GM21825 (cell line): ENCODE data around the gene UGT1A6.

Source experiments
- ATAC-seq: cut with Tn5 transposase; IDR thresholded peaks from one replicate; pipeline ENCODE4 v1.9.1; 2021; ENCODE audit warnings: mild to moderate bottlenecking, moderate library complexity; ENCODE audit not compliant: unreplicated experiment

Gene UGT1A6

DNA sequence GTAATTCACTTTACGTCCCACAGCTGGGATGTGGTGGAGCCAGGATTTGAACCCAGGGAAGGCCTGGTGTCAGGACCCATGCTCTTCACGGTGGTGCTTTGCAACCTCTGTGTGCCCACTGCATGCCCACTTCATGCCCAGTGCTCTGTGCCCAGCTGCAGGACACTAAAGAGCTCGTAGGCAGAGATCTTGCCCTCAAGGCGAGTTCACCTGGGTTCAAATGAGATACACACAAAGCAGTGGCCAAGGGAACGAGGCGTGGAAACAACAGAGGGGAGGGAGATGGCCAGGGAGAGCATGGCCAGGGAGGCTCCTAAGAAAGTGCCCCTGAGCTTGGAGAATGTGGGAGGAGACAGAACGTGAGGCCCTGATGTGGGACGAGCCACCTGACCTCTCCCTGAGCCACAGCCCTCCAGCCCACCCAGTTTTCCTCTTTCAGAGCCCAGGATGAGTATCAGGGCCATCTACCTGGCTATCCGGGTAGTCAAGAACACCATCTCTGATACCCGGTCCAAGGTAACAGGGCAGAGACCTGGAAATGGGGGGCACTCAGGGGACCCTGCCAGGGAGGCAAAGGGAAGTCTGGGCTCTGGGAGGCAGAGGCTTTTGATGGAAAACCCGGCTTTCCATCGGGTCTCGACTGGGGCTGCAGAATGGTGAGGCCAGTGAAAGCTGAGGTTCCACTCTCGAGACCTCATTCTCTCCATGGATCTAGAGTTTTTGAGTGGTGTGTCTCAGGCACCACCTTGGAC is 105.8 kb downstream of the UGT1A6 start:
- no peak for ATAC-seq

DNA sequence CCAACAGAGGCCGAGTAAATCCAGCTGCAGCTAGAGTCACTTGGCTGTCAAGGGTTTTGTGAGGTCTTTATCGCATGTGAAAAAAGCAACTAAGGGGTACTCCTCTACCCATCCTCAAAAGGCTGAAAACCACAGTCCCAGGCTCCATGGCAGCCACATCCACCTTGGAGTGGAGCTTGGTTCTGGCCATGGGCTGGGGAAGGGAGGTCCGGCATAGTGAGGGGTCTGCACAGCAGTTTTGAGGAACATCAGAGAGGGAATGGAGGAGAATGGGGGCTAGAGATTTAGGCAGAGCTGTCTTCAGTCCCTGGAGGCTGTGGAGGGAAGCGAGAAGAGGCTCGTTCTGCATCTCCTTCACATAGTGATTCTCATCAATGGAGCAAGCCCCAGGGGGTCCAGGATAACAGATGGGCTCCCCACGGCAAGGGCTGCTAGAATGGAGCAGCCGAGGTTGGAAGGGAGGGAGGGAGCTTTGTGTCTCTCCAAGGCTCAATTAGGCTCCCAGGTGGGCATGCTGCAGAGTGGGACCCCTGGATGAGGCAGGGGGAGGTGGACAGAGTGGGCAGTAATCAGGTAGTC is 106.5 kb downstream of the UGT1A6 start:
- ATAC-seq, result no peak

DNA sequence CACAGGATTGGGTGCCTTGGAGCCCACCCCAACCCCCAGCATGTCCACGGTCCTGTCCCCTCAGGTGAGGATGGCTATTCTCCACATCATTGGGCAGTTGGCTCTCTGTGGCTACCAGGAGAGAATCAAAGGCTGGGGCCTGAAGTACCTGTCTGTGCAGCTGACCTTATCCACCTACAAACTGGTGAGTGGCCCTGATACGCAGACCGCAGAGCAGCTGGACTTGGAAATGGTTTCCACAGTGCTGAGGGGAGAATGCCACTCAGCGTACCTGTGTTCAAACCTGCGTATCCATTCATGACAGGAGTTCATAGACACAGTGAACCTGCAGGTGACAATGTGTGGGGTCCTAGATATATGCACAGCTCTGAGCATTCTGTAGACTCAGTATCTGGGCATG is 107.0 kb downstream of the UGT1A6 start:
- ATAC-seq, result no peak

GRCh38 chr2:233800208-233800607 is 107.5 kb downstream of the UGT1A6 start:
- no peak for ATAC-seq

GRCh38 chr2:233801357-233802131 is 108.9 kb downstream of the UGT1A6 start:
- ATAC-seq, result no peak

DNA sequence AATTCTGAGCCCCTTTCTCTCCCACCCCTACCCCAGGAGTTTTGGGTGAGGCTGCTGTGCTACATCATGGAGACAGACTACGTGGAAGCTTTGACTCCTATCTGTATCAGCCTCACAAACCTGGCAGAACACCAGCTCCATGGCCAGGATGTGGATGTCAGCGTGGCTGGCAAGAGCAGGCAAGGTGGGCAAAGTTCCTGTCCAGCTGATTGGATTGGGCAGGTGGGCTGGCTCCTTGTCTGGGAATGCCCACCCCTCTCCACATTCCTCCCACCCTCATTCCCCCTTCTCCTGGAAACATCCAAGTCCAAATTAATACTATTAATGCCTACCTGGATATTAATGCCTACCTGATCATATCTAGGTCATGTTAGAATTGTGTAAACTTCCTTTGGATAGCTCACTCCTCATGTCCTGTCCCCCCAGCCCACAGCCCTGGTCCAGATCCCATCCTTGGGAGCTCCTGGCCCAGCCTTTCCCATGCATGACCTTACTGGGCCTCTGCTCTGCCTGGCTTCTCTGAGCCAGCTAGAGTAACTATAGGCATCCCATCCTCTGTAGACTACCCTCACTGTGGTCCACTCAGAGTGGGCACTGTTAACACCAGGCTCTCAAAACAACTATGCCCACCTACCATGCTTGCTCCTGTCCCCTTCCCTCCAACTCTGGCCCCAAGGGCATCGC is 109.6 kb downstream of the UGT1A6 start:
- ATAC-seq, result no peak

GRCh38 chr2:233803292-233803911 is 110.7 kb downstream of the UGT1A6 start:
- no peak for ATAC-seq

DNA sequence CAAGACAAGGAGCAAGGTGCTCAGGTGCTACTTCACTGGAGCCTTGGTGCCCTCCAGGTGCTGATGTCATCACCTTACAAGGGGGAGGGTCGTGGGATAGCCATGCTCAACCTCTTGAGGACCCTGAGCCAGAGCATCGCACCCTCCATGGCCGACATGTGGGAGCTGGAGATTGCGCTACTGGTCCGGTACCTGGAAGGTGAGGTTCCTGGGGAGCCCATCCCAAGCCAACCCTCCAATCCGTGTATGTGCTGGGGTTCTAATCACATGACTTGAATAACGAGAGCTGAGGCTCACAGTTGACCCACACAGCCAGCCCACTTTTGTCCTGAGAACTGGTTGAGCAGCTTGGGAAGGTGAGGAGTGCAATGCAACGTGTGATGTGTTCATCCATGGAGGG is 111.3 kb downstream of the UGT1A6 start:
- ATAC-seq, result no peak

- no peak for ATAC-seq
Measured at GRCh38 chr2:233807215-233807865, 114.7 kb downstream of the UGT1A6 start.

DNA sequence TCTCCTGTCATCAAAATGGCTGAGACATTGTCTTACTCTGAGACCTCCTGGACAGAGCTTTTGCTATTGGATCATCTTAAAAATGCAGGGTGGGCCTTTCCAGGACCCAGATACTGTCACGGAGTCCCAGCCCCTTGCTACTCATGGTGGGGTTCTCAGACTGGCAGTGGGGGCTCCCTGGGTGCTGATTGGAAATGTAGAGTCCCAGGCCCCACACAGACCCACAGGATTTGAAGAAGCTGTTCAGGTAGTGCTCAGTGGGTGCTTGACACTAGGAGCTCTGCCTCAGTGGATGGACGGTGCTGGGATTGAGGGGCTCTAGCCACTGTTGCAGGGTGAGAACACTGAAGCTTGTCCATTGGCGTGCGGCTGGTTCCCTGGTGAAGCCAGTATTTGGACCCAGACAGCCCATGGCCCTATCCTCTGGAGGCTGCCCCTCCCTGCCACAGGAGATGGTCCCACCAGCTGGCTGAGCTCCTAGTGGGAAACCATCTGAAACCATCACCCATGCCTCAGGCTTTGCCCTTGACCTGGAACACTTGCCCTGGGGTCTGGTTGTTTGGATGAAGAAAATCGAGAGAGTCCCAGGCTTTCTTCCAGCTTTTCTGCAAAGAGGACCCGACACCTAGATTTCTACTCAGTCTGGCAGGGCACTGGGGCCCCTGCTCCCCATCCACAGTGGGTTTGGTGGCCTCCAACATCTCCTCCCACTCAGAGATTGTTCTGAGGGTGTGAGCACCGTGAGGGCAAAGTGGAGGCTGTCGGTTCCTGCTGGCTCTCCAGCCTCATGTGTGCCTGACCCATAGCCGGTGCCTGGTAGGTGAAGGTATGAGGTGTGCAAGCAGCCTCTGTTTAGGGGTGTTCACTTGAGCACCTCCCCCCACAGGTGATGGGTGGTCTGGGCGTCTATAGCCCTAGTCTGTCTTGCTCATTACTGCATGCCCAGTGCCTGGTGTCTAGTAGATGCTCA is 115.6 kb downstream of the UGT1A6 start:
- no peak for ATAC-seq

DNA sequence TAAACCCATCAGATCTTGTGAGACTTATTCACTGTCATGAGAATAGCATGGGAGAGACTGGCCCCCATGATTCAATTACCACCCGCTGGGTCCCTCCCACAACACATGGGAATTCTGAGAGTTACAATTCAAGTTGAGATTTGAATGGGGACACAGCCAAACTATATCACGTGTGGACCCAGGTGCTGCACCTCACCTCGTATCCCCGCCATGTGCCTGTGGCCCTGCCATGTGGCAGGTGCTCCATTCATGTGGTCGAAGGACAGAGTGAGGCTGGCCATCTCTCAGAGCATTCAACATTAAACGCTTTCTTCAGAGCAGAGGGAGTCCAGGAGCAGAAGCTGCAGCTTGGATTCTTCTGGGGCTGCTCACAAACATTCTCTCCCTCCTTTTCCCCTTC is 117.7 kb downstream of the UGT1A6 start:
- no peak for ATAC-seq

GRCh38 chr2:233811087-233811486 is 118.4 kb downstream of the UGT1A6 start:
- ATAC-seq, result no peak

DNA sequence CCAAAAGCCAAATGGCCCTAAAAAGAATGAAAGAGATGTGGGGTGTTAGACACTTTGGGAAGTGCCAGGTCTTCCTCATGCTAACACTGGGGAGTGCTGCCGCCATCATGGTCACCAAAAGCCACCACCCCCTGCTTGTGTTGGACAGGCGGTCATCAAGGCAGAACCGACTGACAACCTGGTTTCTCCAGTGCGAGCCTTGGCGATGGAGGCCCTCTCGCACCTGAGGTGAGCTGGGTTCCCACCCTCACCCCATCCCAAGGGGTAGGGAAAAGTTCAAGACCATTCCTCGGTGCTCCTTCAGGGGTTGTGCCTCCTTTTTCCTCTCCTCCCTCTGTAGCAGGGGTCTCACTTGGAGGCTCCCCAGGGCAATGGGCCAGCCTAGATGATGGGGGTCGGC is 119.0 kb downstream of the UGT1A6 start:
- no peak for ATAC-seq

DNA sequence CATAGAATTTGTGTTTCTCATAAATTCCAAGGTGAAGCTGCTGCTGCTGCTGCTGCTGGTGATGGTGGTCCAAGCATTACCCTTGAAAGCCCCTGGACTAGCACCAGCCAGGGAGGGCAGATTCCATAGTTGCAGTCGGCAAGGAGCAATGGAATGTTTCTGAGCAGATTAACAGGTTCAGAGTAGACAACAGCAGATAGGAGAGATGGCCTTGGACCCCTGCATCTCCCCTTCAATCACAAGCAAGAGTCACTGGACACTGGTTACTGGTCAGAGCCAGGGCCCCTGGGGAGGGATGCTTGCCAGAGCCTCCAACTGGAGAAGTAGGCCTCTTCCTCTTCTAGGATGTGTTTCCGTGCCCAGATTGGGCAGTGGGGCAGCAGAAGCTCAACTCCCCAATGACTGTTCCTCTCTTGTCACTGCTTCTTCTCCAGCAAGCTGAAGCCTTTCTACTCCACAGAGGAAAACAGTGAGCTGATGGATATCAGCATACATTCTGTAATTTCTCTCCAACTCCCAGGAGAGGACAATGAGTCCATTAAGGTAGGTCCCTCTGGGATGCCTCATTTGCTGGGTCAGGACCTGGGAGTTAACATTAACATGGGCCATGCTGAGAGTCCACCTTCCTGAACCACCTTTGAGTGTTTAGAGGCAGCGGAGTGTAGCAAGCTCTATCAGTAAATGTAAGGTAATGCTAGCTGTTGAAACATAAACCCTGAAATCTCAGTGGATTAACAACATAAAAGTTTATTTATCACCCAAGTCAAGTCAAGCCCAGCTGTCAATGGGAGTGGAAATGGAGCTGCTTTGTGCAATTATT is 120.8 kb downstream of the UGT1A6 start:
- ATAC-seq, result no peak

DNA sequence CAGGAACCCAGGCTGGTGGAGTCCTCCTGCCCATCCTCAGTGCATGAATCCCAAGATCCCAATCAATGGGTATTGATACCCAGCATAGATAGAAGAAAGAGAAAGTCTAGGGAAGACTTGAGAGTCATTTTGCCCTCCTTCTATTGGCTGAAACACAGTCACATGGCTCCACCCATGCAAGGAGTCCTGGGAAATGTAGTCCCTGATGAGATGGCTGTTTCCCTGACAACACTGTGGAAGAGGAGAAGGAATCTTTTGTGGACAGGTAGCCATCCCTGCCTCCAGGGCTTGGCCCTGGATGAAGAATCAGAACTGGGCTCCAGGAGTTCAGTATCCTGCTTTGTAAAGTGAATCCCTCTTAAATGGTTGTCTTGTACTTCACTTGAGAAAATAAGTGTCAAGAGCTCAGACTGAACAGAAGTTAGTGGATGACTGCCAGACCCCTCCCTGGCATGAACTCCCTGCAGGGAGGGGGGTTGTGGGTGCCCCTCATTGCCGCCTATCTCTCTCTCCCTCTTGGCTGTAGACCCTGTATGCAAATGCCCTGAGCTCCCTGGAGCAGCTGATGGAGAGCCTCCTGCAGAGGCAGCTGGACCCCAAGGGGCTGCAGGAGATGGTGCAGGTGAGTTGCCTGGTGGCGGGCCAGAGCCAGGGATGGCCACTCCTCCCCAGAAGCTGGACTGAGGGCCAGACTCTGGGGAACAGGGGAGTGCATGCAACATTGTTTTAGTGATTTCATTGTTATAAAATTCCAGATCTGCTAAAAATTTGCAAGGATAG is 121.6 kb downstream of the UGT1A6 start:
- ATAC-seq, result no peak

GRCh38 chr2:233815861-233816260 is 123.2 kb downstream of the UGT1A6 start:
- ATAC-seq, result no peak

DNA sequence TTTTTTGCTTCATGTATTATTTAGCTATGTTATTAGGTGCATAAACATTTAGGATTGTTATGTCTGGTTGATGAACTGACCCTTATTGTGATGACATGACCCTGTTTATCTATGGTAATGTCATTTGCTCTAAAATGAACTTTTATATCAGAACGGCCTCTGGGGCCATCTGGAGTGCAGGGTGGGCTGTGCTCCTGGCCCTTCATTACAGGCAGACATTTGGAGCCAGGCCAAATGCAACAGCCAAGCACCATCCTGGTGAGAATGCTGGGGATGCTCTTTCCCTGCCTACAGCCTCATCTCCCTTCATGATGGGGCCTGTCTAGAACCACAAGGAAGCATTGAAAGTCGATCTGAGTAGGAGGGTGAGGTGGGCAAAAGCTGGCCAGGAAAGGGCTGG is 123.6 kb downstream of the UGT1A6 start:
- ATAC-seq, result no peak

DNA sequence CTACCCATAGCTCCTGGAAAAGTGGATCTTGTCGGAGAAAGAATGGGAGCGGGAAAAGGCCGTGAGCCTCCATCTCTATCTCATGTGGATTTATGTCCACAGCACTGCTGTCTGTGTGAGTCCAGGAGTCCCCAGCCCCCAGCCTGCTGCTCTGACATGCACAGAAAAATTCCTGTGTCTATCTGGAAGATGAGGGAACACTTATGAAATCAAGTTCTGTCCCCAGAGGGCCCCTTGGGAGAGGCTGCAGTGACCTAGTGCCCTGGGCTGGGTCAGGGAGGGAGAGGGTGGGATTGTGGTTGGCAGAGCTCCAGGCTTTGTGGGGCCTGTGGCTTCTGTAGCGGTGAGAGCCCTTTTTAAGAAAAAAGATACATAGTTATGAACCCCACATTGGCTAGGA is 124.1 kb downstream of the UGT1A6 start:
- ATAC-seq, result no peak
